GM06990 (cell line): ENCODE data around the gene OSM.

Experiments used
- DNase-seq: peaks from one replicate; pipeline ENCODE4 v3.0.0-alpha.2; 2011; ENCODE audit not compliant: insufficient read length; ENCODE audit errors: extremely low read depth
- H3K27me3 ChIP-seq: replicated peaks from 2 replicates; pipeline ENCODE4 v1.6.0; 2011; ENCODE audit warnings: low read length; ENCODE audit not compliant: control insufficient read depth, insufficient read depth
- H3K36me3 ChIP-seq: 2 replicates; pipeline ENCODE4 v1.5.1; 2011; ENCODE audit warnings: low read length; ENCODE audit not compliant: control insufficient read depth, insufficient read depth
- H3K4me3 ChIP-seq: replicated peaks from 2 replicates; pipeline ENCODE4 v1.5.1; 2011; ENCODE audit warnings: low read depth, mild to moderate bottlenecking, control low read depth, low read length
- TF ChIP-seq, protein P1 (sequence below): IDR thresholded peaks from 2 replicates; pipeline ENCODE4 v1.5.1; 2011; ENCODE audit warnings: low read length, control low read depth, mild to moderate bottlenecking, inconsistent platforms; ENCODE audit not compliant: insufficient read depth, poor library complexity, severe bottlenecking

The OSM gene

DNA sequence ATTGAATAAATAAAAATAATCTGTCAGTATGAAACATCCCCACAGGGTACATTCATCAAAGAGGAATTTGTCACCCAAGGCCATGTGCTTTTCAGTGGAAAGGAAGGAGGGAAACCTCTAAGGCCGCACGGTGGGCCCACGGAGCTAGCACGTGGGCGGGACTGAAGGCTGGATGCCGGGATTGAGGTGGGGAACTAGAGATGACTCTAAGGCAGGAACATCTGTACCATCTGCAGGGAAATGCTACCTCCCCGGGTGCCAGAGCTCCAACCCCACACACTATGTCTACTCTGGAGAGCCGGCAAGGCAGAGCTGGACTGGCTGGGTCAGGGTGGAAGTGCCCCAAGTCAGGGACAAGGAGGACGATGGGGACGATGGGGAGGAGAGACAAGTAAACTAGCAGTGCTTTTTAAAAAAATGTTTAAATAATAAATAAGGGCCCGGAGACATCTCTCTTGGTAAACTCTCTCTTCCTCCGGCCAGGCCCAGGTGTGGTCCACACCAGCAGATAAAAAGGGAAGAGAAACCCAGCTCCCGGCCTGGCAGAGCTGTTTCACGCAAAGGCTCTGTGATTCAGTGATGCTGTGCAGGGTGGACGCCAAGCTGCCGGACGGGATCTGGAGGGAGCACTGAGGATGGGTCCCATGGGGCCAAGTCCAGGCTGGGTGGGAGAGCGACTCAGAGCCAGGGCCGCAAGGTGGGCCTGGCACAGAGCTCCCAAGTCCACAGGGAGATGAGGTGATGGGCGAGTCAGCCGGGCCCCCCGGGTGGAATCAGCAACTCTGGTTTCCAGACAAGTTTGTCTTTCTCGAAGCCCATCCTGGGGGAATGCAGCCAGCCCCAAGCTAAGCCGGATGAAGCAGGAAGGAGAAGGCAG is 25.9 kb downstream of the OSM start:
- no peak overlapping the region for H3K4me3 ChIP-seq
- no peak for DNase-seq
- H3K27me3 ChIP-seq: no peaks in the 10 kb centered on the region; the same call in 1 of the 2 replicates
- peaks cover 1% of the 10 kb centered on the region; the same call in 1 of the 2 replicates for H3K36me3 ChIP-seq
- TF ChIP-seq, protein P1, sequence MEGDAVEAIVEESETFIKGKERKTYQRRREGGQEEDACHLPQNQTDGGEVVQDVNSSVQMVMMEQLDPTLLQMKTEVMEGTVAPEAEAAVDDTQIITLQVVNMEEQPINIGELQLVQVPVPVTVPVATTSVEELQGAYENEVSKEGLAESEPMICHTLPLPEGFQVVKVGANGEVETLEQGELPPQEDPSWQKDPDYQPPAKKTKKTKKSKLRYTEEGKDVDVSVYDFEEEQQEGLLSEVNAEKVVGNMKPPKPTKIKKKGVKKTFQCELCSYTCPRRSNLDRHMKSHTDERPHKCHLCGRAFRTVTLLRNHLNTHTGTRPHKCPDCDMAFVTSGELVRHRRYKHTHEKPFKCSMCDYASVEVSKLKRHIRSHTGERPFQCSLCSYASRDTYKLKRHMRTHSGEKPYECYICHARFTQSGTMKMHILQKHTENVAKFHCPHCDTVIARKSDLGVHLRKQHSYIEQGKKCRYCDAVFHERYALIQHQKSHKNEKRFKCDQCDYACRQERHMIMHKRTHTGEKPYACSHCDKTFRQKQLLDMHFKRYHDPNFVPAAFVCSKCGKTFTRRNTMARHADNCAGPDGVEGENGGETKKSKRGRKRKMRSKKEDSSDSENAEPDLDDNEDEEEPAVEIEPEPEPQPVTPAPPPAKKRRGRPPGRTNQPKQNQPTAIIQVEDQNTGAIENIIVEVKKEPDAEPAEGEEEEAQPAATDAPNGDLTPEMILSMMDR: no peak

DNA sequence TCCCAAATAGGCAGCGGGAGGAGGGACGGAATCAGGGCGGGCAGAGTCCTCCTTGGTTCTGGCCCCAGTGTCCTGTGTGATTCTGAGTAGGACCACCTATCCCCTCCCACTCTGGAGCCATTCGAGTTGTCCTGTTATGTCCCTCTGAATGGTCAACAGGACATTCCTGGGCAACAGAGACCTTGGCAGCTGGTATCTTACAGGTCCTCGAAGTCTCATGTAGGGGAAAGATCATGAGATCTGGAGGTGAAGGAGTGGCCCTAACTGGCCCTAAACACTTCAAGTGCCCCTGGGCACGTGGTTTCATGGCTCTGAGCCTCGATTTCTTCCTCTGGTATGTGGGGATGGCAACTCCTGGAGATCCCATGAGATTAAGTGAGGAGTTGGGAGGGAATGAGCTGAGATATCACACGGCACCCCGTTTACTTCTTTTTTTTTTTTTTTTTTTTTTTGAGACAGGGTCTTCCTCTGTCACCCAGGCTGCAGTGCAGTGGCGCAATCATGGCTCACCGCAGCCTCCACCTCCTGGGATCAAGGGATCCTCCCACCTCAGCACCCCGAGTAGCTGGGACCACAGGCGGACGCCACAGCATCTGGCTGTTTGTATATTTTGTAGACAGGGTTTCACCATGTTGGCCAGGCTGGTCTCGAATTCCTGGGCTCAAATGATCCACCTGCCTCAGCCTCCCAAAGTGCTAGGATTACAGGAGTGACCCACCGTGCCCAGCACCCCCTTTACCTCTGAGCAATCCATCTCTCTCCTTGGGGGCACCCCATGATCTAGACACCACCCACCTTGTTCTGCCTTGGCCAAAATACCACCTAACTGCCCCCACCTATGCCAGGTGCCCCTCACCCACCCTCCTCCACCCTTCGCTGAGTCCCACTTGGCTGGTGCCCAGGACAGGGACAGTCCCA is 26.9 kb downstream of the OSM start:
- no peak for DNase-seq
- no peak overlapping the region for H3K4me3 ChIP-seq

DNA sequence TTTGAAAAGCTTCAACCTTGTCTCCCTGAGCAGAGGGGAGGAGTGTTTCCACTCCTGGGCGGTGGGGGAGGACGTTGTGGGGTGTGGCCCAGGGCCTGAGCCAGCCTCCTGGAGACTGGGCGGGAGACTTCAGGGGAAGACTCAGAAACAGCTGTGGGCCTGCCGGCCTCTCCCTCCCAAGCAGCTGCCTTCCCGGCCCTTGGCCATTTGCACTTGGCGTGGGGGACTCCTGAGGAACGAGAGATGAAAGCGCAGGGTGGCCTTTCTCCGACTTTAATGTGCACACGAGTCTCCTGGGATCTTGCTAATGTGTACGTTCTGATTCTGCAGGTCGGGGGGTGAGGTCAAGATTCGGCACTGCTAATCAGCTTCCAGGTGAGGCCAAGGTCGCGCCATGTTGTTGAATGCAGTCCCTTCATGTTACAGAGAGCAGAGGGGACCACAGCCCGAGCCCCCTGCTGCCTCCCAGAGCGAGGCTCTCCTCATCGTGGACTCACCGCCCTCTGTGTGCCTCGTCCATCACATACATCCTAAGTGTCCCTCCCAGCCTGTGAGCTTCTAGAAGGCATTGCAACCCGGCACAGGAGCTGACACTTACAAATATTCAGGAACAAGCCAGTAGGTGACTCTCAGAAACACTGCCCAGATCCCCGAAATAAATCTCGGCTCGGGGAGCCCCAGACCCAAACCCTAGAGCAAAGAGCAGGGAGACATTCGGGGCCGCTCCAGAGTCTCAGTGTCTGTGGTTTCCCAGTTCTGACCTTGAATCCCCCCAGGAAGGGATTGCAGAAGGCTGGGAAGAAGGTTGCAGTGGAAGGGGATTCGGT is 27.8 kb downstream of the OSM start:
- TF ChIP-seq, protein P1: no peak
- Histone ChIP-seq H3K4me3 (no peak overlapping the region), H3K27me3 (no peaks in the 10 kb centered on the region; the same call in 1 of the 2 replicates), H3K36me3 (peaks cover 1% of the 10 kb centered on the region; the same call in 1 of the 2 replicates)
- DNase-seq: no peak

More for the DNA sequence above, 26.9 kb downstream of the OSM start:
- Histone ChIP-seq H3K27me3 (no peaks in the 10 kb centered on the region; the same call in 1 of the 2 replicates), H3K36me3 (peaks cover 1% of the 10 kb centered on the region; the same call in 1 of the 2 replicates)
- TF ChIP-seq, protein P1: no peak

DNA sequence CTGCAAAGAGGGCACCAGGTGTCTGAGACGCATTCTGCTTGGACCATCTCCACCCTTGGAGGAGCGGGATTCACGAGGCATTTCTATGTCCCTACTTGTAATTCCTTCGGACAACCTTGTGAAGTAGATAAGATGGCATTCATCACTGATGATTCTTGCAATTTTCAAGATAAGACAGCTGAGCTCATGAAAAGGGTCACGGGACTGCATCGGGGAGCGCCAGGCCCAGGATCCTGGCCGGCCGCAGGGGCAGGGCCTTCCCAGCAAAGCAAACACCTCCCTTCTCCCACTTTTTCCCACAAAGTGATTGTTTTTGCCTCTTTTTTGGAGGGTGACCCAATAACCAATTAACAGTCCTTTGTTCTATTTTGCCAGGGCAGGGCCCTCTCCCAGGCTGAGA is 28.5 kb downstream of the OSM start:
- TF ChIP-seq, protein P1: no peak
- DNase-seq: no peak

DNA sequence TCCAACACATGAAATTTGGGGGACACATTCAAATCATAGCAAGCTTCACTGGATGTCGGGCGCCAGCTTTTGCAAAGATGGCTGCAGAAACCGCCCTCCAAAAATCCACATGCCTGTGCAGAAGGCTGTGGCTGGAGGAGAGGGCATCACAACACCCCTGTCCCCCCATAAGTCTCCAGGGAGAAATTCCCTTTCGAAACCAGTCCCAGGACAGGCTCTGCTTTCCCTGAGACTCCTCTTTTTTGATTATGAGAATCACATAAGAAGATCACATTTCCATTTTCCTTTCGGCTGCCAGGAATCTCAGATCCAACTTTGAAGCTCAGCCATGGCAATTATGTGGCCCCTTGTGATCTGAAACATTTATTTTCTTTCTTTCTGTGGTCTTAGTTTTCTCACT is 29.8 kb downstream of the OSM start:
- H3K4me3 ChIP-seq: no peak overlapping the region
- TF ChIP-seq, protein P1: no peak
- no peak for DNase-seq
- H3K27me3 ChIP-seq: no peaks in the 10 kb centered on the region; the same call in 1 of the 2 replicates
- no peaks in the 10 kb centered on the region for H3K36me3 ChIP-seq

More for the DNA sequence above, 28.5 kb downstream of the OSM start:
- no peaks in the 10 kb centered on the region; the same call in 1 of the 2 replicates for H3K27me3 ChIP-seq
- peaks cover 1% of the 10 kb centered on the region; the same call in 1 of the 2 replicates for H3K36me3 ChIP-seq
- no peak overlapping the region for H3K4me3 ChIP-seq
